Vagina (tissue), 2 donors: ENCODE data around the gene GUCY1A2. TPM values are rescaled to one million over a fixed set of nuclear protein-coding genes. Genes with fewer than 3 reads are reported as not detected.

ENCODE experiments used
- DNase-seq, 2 donors: peaks; one replicate each; pipeline ENCODE4 v3.0.0-alpha.2; 2017; ENCODE audit errors: extremely low spot score in 2 of 2
- H3K27ac ChIP-seq: fragments of 200-600 bp; sonication (generic); one replicate; pipeline ENCODE4 v1.5.1; 2019
- H3K27me3 ChIP-seq: fragments of 200-600 bp; sonication (generic); one replicate; pipeline ENCODE4 v1.5.1; 2019
- H3K36me3 ChIP-seq, 2 donors: fragments of 200-600 bp; sonication (generic); one replicate each; pipeline ENCODE4 v1.5.1; 2017 to 2019
- H3K4me1 ChIP-seq: fragments of 200-600 bp; sonication (generic); one replicate; pipeline ENCODE4 v1.5.1; 2019
- H3K4me3 ChIP-seq, 2 donors: fragments of 200-600 bp; sonication (generic); 1 replicate in 1 of 2; 2 replicates in 1 of 2; pipeline ENCODE4 v1.5.1; 2016 to 2019
- H3K9me3 ChIP-seq: fragments of 200-600 bp; sonication (generic); one replicate; pipeline ENCODE4 v1.5.1; 2019
- POLR2A ChIP-seq, 2 donors: fragments of 450-650 bp; IDR thresholded peaks; one replicate each; pipeline ENCODE4 v1.6.1; 2017; ENCODE audit warnings: antibody characterized with exemption in 2 of 2, mild to moderate bottlenecking in 2 of 2, moderate library complexity in 2 of 2
- POLR2AphosphoS5 ChIP-seq, 2 donors: sonication (generic); formaldehyde crosslinking; IDR thresholded peaks; one replicate each; pipeline ENCODE4 v1.9.0; 2017; ENCODE audit warnings: antibody characterized with exemption in 2 of 2, mild to moderate bottlenecking in 2 of 2, low read depth in 1 of 2; ENCODE audit not compliant: insufficient read depth in 1 of 2
- intact Hi-C: fragments of 100-400 bp; cut with DNase I; formaldehyde crosslinking; loops from one replicate; pipeline ENCODE4 v1.15.1; 2023
- total RNA-seq: library from RNA; depleted of rRNA; stranded (reverse); fragments of >200 nt; gene quantifications from one replicate; pipeline ENCODE4 v1.2.3, GENCODE V29; 2016
- TF ChIP-seq, protein P1 (sequence below), 3 experiments: fragments of 450-650 bp in 2 of 3; fragments of 200-600 bp in 1 of 3; sonication (generic) in 1 of 3; IDR thresholded peaks; one replicate each; pipeline ENCODE4 v1.5.1; 2017 to 2019; ENCODE audit warnings: antibody characterized with exemption in 3 of 3, mild to moderate bottlenecking in 2 of 3, moderate library complexity in 2 of 3

The GUCY1A2 gene
- total RNA-seq, 1 donor from 2014 or later, result 7.4 TPM

DNA sequence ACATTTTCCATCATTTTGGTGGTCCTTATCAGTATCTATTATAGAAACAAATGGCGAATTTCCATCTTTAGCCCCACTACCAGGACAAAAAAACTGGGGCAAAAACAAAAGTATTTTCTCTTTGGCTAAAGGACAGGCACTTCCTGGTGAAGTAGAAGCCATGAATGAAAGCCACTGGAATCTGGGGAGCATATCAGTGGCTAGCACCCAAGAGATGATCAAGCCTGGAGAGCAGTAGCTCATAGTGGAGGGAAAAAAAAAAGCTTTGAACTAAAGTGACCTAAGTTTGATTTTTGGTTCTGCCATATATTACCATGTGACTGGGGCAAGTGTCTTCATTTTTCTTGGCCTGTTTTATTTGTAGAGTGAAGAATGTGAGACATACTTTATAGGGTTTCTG is 272.3 kb downstream of the GUCY1A2 start:
- no peaks in the 10 kb centered on the region for H3K4me1 ChIP-seq
- H3K27ac ChIP-seq, result no peak overlapping the region
- intact Hi-C loops, result no loop called here
- TF ChIP-seq POLR2AphosphoS5 (IDR thresholded peaks at IDR 0.05; ENCODE audit: insufficient read depth in 1 of 2, low read depth in 1 of 2) (no peak), POLR2A (IDR thresholded peaks at IDR 0.05) (no peak)
- TF ChIP-seq, protein P1, sequence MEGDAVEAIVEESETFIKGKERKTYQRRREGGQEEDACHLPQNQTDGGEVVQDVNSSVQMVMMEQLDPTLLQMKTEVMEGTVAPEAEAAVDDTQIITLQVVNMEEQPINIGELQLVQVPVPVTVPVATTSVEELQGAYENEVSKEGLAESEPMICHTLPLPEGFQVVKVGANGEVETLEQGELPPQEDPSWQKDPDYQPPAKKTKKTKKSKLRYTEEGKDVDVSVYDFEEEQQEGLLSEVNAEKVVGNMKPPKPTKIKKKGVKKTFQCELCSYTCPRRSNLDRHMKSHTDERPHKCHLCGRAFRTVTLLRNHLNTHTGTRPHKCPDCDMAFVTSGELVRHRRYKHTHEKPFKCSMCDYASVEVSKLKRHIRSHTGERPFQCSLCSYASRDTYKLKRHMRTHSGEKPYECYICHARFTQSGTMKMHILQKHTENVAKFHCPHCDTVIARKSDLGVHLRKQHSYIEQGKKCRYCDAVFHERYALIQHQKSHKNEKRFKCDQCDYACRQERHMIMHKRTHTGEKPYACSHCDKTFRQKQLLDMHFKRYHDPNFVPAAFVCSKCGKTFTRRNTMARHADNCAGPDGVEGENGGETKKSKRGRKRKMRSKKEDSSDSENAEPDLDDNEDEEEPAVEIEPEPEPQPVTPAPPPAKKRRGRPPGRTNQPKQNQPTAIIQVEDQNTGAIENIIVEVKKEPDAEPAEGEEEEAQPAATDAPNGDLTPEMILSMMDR (IDR thresholded peaks at IDR 0.05), result no peak
- H3K9me3 ChIP-seq, result no peaks in the 10 kb centered on the region
- no peak for DNase-seq
- H3K4me3 ChIP-seq, result no peak overlapping the region
- H3K27me3 ChIP-seq, result no peaks in the 10 kb centered on the region
- no peaks in the 10 kb centered on the region for H3K36me3 ChIP-seq

DNA sequence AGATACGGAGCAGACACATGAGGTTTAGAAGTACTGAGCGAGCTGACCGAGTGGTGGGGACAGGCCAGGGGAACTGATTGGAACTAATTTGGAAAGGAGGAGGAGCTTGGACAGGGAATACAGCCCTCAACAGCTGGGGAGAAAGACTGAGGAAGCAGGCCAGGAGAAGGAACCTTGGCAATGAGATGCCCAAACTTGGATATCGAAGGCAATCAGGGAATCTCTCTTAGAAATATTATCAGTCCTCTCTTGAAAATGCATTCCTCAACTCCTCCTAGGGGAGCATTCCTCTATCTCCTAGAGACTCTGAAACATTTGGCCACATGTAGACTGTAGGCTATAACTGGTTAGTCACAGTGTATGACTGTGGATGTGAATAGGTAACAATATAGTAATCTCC is 284.6 kb downstream of the GUCY1A2 start:
- no peak overlapping the region for H3K4me3 ChIP-seq
- no peaks in the 10 kb centered on the region for H3K27me3 ChIP-seq

DNA sequence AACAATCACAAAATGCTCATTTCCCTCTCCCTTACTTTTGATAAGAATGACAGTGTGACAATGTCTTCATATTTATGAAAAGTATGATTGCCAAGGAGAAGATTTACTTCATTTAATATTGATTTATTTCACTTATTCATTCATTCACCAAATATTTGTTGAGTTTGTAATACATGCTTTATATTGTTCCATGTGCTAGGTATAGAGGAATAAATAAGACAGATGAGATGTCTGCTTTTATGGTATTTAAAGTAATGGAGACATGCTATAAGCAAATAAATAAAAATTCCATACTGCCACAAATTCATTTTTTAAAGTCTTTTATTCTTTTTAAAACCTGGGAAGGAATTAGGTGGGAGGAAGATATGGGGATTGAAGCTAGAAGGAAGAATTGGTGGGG is 289.4 kb downstream of the GUCY1A2 start:
- TF ChIP-seq, protein P1 (IDR thresholded peaks at IDR 0.05), result no peak
- no peak for TF ChIP-seq POLR2A (IDR thresholded peaks at IDR 0.05)
- Histone ChIP-seq H3K27ac (no peak overlapping the region), H3K9me3 (no peaks in the 10 kb centered on the region), H3K4me1 (no peaks in the 10 kb centered on the region), H3K36me3 (no peaks in the 10 kb centered on the region), H3K4me3 (no peak overlapping the region), H3K27me3 (no peaks in the 10 kb centered on the region)
- intact Hi-C loops, result loop anchor here (10.0 kb wide), 1 partner anchor 286 kb away; the partner anchor contains the start of gene GUCY1A2
- DNase-seq, result no peak

More for the DNA sequence above, 284.6 kb downstream of the GUCY1A2 start:
- intact Hi-C loops, result no loop called here
- DNase-seq, result no peak
- Histone ChIP-seq H3K36me3 (no peaks in the 10 kb centered on the region), H3K4me1 (no peaks in the 10 kb centered on the region), H3K9me3 (no peaks in the 10 kb centered on the region), H3K27ac (no peak overlapping the region)
- TF ChIP-seq POLR2AphosphoS5 (IDR thresholded peaks at IDR 0.05; ENCODE audit: insufficient read depth in 1 of 2, low read depth in 1 of 2) (no peak), POLR2A (IDR thresholded peaks at IDR 0.05) (no peak)
- TF ChIP-seq, protein P1 (IDR thresholded peaks at IDR 0.05), result no peak

DNA sequence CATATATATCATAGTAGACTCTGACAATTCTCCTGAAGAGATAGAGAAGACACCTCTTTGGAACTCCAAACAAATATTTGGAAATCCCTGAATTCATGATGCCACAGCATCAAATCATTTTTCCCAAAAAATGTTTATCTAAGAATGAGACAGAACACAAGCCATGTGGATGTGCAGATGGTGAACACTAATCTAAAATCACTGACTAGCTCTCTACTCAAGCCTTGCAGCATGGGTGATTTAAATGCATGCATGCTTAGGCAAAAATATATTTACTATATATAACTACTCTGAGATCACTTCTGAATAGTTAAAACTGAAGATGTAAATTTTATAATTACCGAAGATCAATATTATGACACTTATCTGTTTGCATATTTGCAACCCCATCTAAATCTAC is 289.9 kb downstream of the GUCY1A2 start:
- no peaks in the 10 kb centered on the region for H3K9me3 ChIP-seq
- H3K27me3 ChIP-seq, result no peaks in the 10 kb centered on the region
- no peak overlapping the region for H3K27ac ChIP-seq
- H3K4me3 ChIP-seq, result no peak overlapping the region
- H3K36me3 ChIP-seq, result no peaks in the 10 kb centered on the region
- intact Hi-C loops, result loop anchor here (10.0 kb wide), 1 partner anchor 286 kb away; the partner anchor contains the start of gene GUCY1A2
- TF ChIP-seq POLR2A (IDR thresholded peaks at IDR 0.05) (no peak), POLR2AphosphoS5 (IDR thresholded peaks at IDR 0.05; ENCODE audit: insufficient read depth in 1 of 2, low read depth in 1 of 2) (no peak)
- TF ChIP-seq, protein P1 (IDR thresholded peaks at IDR 0.05), result no peak
- H3K4me1 ChIP-seq, result no peaks in the 10 kb centered on the region
- no peak for DNase-seq

DNA sequence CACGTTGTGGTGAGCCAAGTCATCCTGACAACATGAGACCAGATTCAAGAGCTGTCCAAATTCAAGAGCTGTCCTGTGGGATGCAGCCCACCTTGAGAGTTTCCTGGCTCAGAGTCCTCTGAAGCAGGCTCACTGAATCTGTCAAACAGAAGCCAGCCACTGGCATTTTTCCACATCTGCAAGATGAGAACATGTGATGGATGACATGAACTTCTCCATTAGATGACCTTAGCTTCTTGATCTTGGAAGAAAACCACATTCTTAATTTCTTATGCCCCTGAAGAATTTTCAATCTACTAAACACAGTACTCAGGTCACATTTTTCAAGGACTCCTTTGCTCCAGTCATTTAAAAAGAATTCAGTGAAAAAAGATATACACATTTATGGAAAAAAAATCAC is 291.0 kb downstream of the GUCY1A2 start:
- Histone ChIP-seq H3K27ac (no peak overlapping the region), H3K9me3 (no peaks in the 10 kb centered on the region), H3K4me1 (no peaks in the 10 kb centered on the region), H3K36me3 (no peaks in the 10 kb centered on the region), H3K4me3 (no peak overlapping the region), H3K27me3 (no peaks in the 10 kb centered on the region)
- no peak for DNase-seq
- intact Hi-C loops, result loop anchor here (10.0 kb wide), 1 partner anchor 288 kb away; the partner anchor contains the start of gene GUCY1A2
- TF ChIP-seq POLR2A (IDR thresholded peaks at IDR 0.05) (no peak), POLR2AphosphoS5 (IDR thresholded peaks at IDR 0.05; ENCODE audit: insufficient read depth in 1 of 2, low read depth in 1 of 2) (no peak)
- TF ChIP-seq, protein P1 (IDR thresholded peaks at IDR 0.05), result no peak
